Stimulated activated memory B cell treated with anti-CD40 and anti-IgM and Interleukin-4, amounts not matched to agents 10 μg/mL and 1 μg/mL and 100 μg/mL, for 72 hours (primary cell): ENCODE measurements around the gene TRPC4.
A peak's percentile ranks its signal among the peaks of the same experiment; 100 is the strongest.

Experiments used
- ATAC-seq: fragments of 150-1000 bp; cut with Tn5 transposase; 2 replicates; pipeline ENCODE4 v1.10.0; 2021
- H3K27ac Mint-ChIP-seq: one replicate; pipeline ENCODE4 v1.8.0; 2022; ENCODE audit warnings: mild to moderate bottlenecking, mixed read lengths
- H3K27me3 Mint-ChIP-seq: one replicate; pipeline ENCODE4 v1.8.0; 2022; ENCODE audit warnings: mixed read lengths
- H3K36me3 Mint-ChIP-seq: one replicate; pipeline ENCODE4 v1.8.0; 2022; ENCODE audit warnings: mixed read lengths
- H3K4me1 Mint-ChIP-seq: one replicate; pipeline ENCODE4 v1.8.0; 2022; ENCODE audit warnings: mixed read lengths
- H3K4me3 Mint-ChIP-seq: one replicate; pipeline ENCODE4 v1.8.0; 2022; ENCODE audit warnings: mild to moderate bottlenecking, moderate library complexity, mixed read lengths
- H3K9me3 Mint-ChIP-seq: one replicate; pipeline ENCODE4 v1.8.0; 2022; ENCODE audit warnings: mixed read lengths

Gene TRPC4

GRCh38 chr13:37667702-37668101, 201.9 kb downstream of the TRPC4 start:
- H3K27me3 Mint-ChIP-seq: no peaks in the 10 kb centered on the region
- no peaks in the 10 kb centered on the region for H3K36me3 Mint-ChIP-seq
- H3K9me3 Mint-ChIP-seq: peaks cover 6% of the 10 kb centered on the region
- no peaks in the 10 kb centered on the region for H3K4me1 Mint-ChIP-seq
- ATAC-seq: peak; percentile 27
- H3K4me3 Mint-ChIP-seq: no peak overlapping the region
- H3K27ac Mint-ChIP-seq: no peak overlapping the region

DNA sequence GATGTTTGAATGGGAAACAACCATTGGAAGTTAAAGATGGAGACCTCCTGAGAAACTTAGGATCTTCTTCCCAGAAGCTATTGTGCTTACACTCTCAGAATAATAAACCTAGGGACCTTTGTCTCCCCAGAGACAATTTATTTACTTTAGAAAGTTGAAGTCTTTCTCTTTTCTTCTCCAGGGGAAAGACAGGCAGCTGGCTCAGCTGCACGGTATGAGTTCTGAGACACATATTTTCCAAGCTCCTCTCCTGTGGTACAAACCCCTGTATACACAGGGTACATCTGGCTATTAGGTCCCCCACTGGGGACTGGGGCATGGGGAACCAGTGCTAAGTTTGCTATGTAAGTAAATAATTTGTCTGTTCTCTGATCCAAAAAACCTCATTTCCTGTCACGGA, 203.5 kb downstream of the TRPC4 start:
- Mint-ChIP-seq H3K9me3 (peaks cover 6% of the 10 kb centered on the region), H3K27me3 (no peaks in the 10 kb centered on the region), H3K4me1 (no peaks in the 10 kb centered on the region), H3K27ac (no peak overlapping the region), H3K4me3 (no peak overlapping the region), H3K36me3 (no peaks in the 10 kb centered on the region)
- ATAC-seq: no peak

DNA sequence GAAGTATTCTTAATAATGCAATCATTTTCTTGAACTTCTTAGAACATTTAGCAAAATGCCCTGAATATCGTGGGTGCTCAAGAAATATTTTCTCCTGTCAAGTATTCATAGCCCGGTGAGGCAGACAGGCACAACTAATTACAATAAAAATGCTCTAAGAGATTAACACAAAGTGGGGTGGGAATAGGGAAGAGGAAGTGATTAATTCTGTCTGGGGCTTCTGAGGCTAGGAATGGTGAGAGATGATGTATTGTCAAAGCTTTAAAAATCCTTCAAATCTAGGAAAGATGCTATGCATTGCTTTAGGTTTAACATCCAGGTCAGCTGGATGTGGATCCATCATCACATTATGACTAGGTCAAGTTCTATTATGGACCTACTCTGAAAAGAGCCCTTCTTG, 204.2 kb downstream of the TRPC4 start:
- Mint-ChIP-seq H3K27me3 (no peaks in the 10 kb centered on the region), H3K9me3 (peaks cover 6% of the 10 kb centered on the region), H3K4me1 (no peaks in the 10 kb centered on the region), H3K4me3 (no peak overlapping the region), H3K36me3 (no peaks in the 10 kb centered on the region), H3K27ac (no peak overlapping the region)
- ATAC-seq: no peak

DNA sequence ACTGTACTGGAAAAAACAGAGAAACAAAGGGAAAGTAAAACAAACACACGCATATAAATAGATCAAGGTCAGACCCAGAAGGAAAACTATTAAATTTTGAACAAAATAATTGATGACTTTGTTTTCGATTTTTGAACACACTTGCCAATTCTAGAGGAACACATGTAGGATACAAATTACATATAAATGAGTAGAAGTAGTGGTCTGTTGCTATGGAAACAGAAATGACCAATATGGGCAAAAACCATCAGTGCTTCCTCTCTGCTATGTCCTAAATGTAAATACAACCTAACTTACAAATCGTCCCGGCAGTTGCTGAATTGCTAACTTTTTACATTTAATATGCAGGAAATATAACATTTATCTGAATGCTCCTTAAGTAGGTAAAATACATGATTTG, 205.8 kb downstream of the TRPC4 start:
- ATAC-seq: no peak
- Mint-ChIP-seq H3K27me3 (no peaks in the 10 kb centered on the region), H3K27ac (no peak overlapping the region), H3K9me3 (peaks cover 6% of the 10 kb centered on the region), H3K36me3 (no peaks in the 10 kb centered on the region), H3K4me1 (no peaks in the 10 kb centered on the region), H3K4me3 (no peak overlapping the region)

GRCh38 chr13:37662624-37663023, 206.9 kb downstream of the TRPC4 start:
- no peaks in the 10 kb centered on the region for H3K36me3 Mint-ChIP-seq
- no peak overlapping the region for H3K4me3 Mint-ChIP-seq
- no peak for ATAC-seq

DNA sequence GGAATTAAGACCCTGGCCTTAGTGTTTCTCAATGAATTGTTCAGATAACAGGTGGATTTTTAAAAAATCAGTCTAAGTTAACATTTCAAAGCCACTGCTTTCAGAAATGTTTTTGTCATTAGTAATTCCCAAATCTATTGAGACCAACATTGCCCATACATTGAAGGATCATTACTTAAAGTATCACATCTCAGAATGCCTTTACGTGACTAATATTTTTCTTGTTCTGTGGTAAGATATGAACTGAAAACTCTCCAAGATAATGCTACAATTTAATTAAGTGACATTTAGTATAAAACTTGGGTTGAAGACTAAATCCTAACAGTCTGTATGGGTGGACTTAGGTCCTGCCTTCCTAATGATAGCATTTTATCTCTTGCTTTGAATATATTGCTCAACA, 211.6 kb downstream of the TRPC4 start:
- Mint-ChIP-seq H3K36me3 (no peaks in the 10 kb centered on the region), H3K9me3 (no peaks in the 10 kb centered on the region)

More at GRCh38 chr13:37662624-37663023, 206.9 kb downstream of the TRPC4 start:
- Mint-ChIP-seq H3K4me1 (no peaks in the 10 kb centered on the region), H3K27me3 (no peaks in the 10 kb centered on the region), H3K9me3 (peaks cover 6% of the 10 kb centered on the region), H3K27ac (no peak overlapping the region)

GRCh38 chr13:37657134-37657533, 212.4 kb downstream of the TRPC4 start:
- ATAC-seq: no peak
- Mint-ChIP-seq H3K36me3 (no peaks in the 10 kb centered on the region), H3K27ac (no peak overlapping the region), H3K9me3 (no peaks in the 10 kb centered on the region), H3K27me3 (no peaks in the 10 kb centered on the region), H3K4me3 (no peak overlapping the region), H3K4me1 (no peaks in the 10 kb centered on the region)

More for the DNA sequence above, 211.6 kb downstream of the TRPC4 start:
- Mint-ChIP-seq H3K27me3 (no peaks in the 10 kb centered on the region), H3K4me1 (no peaks in the 10 kb centered on the region), H3K27ac (no peak overlapping the region), H3K4me3 (no peak overlapping the region)
- no peak for ATAC-seq

- no peak for ATAC-seq
- no peak overlapping the region for H3K27ac Mint-ChIP-seq
- H3K9me3 Mint-ChIP-seq: no peaks in the 10 kb centered on the region
- no peaks in the 10 kb centered on the region for H3K4me1 Mint-ChIP-seq
- no peaks in the 10 kb centered on the region for H3K27me3 Mint-ChIP-seq
- no peaks in the 10 kb centered on the region for H3K36me3 Mint-ChIP-seq
- H3K4me3 Mint-ChIP-seq: no peak overlapping the region
Measured at GRCh38 chr13:37656247-37656940, 213.2 kb downstream of the TRPC4 start.

- no peak overlapping the region for H3K4me3 Mint-ChIP-seq
- no peak overlapping the region for H3K27ac Mint-ChIP-seq
- ATAC-seq: no peak
- H3K9me3 Mint-ChIP-seq: no peaks in the 10 kb centered on the region
- no peaks in the 10 kb centered on the region for H3K36me3 Mint-ChIP-seq
- H3K4me1 Mint-ChIP-seq: no peaks in the 10 kb centered on the region
- H3K27me3 Mint-ChIP-seq: no peaks in the 10 kb centered on the region
Measured at GRCh38 chr13:37652596-37652995, 217.0 kb downstream of the TRPC4 start.

GRCh38 chr13:37651891-37652290, 217.7 kb downstream of the TRPC4 start:
- no peaks in the 10 kb centered on the region for H3K9me3 Mint-ChIP-seq
- no peak for ATAC-seq
- H3K4me1 Mint-ChIP-seq: no peaks in the 10 kb centered on the region
- no peaks in the 10 kb centered on the region for H3K36me3 Mint-ChIP-seq
- no peak overlapping the region for H3K4me3 Mint-ChIP-seq
- no peaks in the 10 kb centered on the region for H3K27me3 Mint-ChIP-seq
- H3K27ac Mint-ChIP-seq: no peak overlapping the region

DNA sequence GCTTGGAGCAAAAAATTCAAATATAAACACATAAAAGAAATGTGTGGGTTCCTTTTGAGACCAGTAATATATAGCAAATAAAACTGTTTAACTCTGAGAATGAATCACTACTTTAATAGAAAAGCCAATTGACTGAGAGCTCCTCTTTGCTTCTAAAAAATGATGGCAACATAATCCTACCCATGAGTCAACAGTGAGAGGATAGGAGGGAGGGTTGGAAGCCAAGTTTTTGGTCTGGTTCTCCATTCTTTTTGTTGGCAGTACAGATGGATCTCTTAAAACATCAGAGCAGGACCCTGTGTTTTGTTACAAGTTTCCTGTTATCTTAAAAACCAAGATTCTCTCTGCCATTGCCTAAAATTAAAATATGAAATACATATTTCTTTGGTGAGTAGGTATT, 221.0 kb downstream of the TRPC4 start:
- Mint-ChIP-seq H3K9me3 (no peaks in the 10 kb centered on the region), H3K36me3 (no peaks in the 10 kb centered on the region), H3K27ac (no peak overlapping the region), H3K4me3 (no peak overlapping the region), H3K27me3 (no peaks in the 10 kb centered on the region), H3K4me1 (no peaks in the 10 kb centered on the region)
- no peak for ATAC-seq

DNA sequence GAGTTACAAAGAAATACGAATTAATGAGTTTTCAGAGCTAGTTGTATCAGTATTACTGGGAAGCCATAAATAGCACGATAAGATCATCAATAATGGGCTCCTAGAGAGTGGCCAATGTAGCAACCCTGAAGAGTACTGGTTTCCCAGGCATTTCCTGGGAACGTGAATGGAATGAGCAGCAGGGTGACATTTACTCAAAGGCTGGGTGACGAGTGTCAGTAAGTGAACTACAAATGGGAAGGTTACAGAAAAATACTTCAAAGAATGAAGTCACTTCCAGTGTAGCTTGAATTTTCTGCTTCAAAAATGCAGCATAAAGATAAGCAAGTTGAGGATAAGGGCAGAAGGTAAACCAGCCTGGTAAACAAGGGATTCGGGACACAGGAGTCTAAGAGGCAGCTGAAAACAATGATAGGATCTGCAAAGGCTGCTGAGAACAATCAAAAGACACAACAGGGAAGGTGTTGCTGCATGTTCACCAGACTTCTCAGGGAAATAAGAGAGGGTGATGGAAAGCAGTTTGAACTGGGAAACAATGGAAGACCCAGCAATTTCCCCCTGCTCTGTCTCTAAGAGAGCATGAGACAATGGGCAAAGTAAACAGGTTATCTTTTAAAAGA, 222.4 kb downstream of the TRPC4 start:
- no peak for ATAC-seq
- H3K4me3 Mint-ChIP-seq: no peak overlapping the region
- H3K27me3 Mint-ChIP-seq: no peaks in the 10 kb centered on the region
- H3K27ac Mint-ChIP-seq: no peak overlapping the region
- no peaks in the 10 kb centered on the region for H3K4me1 Mint-ChIP-seq
- no peaks in the 10 kb centered on the region for H3K36me3 Mint-ChIP-seq
- H3K9me3 Mint-ChIP-seq: no peaks in the 10 kb centered on the region

DNA sequence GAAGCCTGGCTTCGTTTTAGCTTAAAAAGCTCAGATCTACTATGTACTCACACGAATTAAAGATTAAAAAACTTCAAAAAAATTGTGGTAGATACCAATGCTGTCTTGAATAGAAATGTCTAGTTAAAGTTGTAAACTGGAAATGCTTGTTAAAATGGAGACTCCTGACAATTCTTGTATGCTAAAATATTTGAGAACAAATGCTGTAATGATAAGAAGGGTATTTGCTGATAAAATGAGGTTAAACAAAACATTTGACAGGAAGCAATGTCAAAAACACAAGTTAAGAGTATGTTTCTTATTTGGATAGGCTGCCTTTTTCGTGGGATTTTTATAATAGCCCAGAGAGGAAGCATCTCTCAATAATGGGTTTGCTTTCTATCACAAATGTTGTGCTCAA, 223.0 kb downstream of the TRPC4 start:
- H3K4me3 Mint-ChIP-seq: no peak overlapping the region
- H3K4me1 Mint-ChIP-seq: no peaks in the 10 kb centered on the region
- H3K36me3 Mint-ChIP-seq: no peaks in the 10 kb centered on the region
- H3K27me3 Mint-ChIP-seq: no peaks in the 10 kb centered on the region
- no peak for ATAC-seq
- H3K27ac Mint-ChIP-seq: no peak overlapping the region
- H3K9me3 Mint-ChIP-seq: no peaks in the 10 kb centered on the region

DNA sequence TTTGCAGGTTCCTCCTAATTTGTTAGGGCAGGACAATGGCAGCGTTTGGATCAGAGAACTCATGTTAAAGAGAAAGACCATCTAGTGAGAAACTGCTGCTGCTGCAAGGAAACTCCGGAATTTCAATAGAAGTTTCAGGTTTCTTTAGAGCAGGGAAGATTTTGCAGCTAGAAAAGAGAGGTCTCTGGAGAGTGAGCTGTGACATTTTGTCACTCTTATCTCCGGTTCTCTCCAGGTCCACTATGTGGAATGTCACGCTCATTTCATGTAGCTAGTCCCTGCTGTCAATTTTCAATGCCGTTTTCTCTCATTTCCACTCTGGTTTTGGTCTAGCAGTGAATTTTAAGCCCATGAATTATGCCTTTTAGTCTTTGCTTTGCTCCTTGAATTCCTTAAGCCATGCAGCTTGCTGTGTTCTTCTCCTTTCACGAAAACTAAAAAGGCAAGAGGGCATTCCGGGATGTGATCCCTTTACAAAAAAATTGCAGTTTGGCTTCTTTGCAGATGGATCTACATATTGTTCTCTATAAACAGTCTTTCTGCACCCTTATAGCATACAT, 224.3 kb downstream of the TRPC4 start:
- Mint-ChIP-seq H3K36me3 (no peaks in the 10 kb centered on the region), H3K27ac (no peak overlapping the region), H3K27me3 (no peaks in the 10 kb centered on the region), H3K4me3 (no peak overlapping the region), H3K4me1 (no peaks in the 10 kb centered on the region), H3K9me3 (no peaks in the 10 kb centered on the region)
- no peak for ATAC-seq

GRCh38 chr13:37641391-37641790, 228.2 kb downstream of the TRPC4 start:
- ATAC-seq: no peak
- Mint-ChIP-seq H3K36me3 (no peaks in the 10 kb centered on the region), H3K27me3 (no peaks in the 10 kb centered on the region), H3K4me1 (no peaks in the 10 kb centered on the region), H3K9me3 (no peaks in the 10 kb centered on the region), H3K4me3 (no peak overlapping the region), H3K27ac (no peak overlapping the region)

DNA sequence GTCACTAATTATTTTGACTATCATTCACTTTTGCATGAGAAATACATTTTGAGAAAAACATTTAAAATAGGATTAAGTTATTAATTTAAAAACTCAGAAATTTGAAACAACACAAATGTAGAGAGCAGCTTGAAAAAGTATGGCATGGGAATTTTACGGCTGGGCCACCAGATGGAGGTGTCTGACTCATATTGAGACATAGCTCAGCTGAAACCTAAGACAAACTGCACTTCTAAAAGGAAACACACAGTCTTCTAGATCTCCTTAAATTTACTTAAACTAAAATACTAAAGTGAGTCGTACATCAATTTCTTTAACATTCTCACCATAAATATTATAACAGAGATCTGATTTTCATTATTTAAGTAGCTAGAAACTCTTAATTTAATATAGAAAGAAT, 229.1 kb downstream of the TRPC4 start:
- Mint-ChIP-seq H3K27ac (no peak overlapping the region), H3K27me3 (no peaks in the 10 kb centered on the region), H3K36me3 (no peaks in the 10 kb centered on the region), H3K4me3 (no peak overlapping the region), H3K9me3 (no peaks in the 10 kb centered on the region), H3K4me1 (no peaks in the 10 kb centered on the region)
- no peak for ATAC-seq
